Astrocyte of the hippocampus (primary cell): ENCODE measurements around the gene LIX1.

Source experiments
- DNase-seq: peaks from one replicate; pipeline ENCODE4 v3.0.0; 2011; ENCODE audit warnings: low read depth, low spot score

The LIX1 gene

GRCh38 chr5:97074859-97075489 lies 67.4 kb downstream of the LIX1 start:
- no peak for DNase-seq

GRCh38 chr5:97073420-97073819 lies 69.0 kb downstream of the LIX1 start:
- no peak for DNase-seq

GRCh38 chr5:97072696-97073095 lies 69.7 kb downstream of the LIX1 start:
- no peak for DNase-seq

DNA sequence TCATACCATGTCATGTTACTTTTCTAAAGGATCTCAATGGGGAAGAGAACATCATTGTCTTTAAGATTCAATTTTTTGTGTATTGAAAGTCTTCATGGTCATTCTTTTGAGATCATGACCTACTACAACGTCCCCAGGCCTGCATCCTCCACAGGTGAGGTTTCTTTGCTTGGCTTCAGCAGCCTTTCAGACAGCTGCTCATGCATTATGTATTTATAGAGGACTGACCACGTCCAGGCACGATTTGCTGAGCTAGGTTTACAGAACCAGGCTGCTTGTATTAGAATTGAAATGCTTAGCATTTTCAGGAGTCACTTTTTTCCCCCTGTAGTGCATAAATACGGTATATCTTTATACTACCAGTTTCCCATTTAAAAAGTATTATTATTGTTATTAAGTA lies 70.4 kb downstream of the LIX1 start:
- DNase-seq, result no peak

GRCh38 chr5:97071101-97071500 lies 71.3 kb downstream of the LIX1 start:
- DNase-seq, result peak; percentile 82

GRCh38 chr5:97070234-97070633 lies 72.2 kb downstream of the LIX1 start:
- DNase-seq, result no peak

GRCh38 chr5:97067296-97067850 lies 75.0 kb downstream of the LIX1 start:
- DNase-seq, result no peak

DNA sequence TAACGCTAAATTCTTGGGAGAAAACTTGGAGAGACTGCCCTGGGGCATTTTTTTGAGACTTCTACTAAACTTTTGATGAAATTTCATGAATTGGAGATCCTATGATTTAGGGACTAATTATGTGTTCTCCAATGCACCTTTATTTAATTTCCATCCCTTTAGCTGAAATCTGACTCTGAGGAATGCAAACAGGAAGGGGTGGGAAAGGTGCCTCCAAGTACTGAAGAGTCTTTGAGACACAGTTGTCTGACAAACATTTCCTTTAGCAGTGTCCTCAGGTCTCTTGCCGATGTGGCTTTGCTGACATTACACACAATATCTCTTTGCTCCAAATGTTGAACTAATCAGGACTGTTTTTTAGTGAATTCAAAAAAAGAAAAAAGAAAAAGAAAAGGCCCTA lies 76.9 kb downstream of the LIX1 start:
- DNase-seq, result no peak

DNA sequence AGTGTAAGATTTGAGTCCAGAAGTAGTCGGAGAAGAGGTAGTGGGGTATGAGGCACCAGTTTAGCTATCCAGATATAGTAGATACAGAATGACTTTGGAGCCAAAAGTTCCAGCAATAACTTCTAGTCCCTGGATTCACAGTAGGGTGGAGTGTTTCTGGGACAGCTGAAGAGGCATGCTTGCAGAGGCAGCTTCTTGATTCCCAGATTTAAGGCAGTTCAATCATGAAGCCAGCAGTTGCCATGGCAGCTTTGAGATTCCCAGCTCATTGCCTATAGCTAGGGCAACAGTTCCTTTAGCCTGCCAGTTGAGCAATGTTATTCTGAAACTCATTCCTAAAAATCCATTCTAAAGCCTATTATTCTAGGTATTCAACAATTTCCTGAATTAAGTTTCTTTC lies 79.2 kb downstream of the LIX1 start:
- no peak for DNase-seq

DNA sequence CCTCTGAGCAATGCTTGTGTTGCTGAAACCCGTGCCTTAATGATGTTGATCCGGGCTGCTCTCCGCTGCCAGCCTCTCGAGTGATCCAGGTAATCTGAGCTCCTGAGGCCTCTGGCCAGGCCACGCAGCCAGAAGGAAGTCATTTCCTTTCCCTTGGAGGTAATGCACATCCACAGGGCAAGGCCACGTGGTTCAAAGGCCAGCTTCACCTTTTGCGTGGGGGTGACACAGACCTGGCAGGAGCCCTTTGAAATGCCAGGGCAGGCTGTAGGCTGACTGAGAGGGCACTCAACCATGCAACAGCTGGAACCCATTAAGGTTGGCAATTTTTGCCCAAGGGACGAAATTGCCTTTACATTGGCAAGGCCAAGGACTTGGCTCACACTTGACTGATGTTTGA lies 80.4 kb downstream of the LIX1 start:
- no peak for DNase-seq

DNA sequence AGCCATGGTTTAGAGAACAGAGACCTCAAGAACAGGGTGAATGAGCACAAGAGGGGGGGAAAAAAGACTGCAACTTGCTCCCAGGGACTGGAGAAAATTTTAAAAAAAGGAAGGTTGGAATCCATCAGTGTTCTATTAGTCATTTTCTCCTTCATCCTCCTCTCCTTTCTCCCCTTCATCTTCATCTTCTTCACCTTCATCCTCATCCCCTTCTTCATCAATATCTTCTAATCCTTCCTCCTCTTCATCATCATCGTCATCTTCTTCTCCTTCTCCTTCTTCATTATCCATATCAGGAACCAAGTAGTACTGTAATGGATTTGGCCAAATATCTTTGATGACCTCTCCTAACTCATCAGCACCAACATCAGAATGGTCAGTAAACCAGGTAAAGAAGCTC lies 86.1 kb downstream of the LIX1 start:
- no peak for DNase-seq

DNA sequence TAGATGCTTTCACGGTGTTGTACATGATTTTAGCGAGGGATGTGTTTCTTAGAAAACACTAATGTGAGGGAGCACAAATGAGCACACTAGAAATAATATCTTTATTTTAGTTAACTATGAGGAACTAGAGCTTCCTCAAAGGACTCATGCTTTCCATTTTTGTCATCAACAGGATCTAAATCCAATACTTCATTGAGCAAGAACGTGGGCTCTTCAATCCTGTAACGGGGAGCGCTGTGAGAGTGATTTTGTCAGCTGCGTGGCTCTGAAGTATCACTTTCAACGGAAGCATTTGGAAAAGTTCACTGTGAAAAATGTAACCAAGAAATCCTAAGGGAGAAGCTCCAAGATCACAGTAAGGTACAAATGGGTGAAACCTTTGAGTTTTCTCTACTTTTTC lies 93.2 kb downstream of the LIX1 start:
- no peak for DNase-seq

DNA sequence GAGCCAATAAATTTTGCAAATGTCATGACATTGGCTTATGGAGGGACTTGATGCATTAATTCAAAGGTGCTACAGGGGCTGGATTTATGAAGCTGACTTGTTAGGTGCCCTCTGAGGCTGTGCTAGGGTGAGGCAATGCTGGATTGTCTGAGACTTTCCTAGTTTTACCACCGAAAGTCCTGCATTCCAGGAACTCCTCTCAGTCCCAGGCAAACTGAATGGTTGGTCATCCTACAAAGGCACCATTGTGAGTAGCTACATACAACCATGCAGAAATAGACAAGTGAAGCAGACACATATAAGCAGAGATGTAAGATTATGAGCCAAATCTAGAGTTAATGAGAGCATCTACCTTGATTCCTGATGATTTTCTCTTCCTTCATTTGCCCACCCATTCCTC lies 95.3 kb downstream of the LIX1 start:
- DNase-seq, result no peak

DNA sequence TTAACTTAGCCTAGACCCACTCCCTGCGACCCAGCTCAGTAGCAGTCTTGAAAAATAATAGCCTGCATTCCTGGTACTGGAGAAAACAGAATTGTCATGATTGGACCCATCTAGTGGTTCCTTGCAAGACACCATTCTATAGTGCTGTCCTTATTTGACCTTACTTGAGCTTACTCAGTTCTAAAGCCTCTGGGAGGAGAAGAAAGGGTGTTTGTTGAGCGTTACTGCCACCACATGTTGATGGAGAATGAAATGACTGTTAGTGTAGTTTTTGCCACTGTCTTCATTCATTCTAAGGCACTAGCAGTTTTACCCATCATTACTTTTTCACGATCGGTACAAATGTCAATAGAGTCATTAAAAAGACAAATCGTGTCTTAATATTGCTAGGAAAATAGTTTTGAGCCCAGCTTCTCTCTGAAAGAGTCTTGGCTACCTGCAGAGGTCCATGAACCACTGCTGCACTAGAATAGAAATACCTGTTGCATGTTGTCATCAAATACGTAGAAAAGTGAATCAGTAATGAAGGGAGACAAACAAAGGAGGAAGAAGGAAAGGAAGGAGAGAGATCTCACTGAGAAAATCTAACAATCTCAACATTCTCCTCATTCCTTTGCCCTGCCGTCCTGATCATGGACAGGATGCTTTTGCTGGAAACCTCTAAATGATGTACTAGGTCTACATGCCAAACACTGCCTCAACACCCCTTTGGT lies 96.0 kb downstream of the LIX1 start:
- DNase-seq, result peak; percentile 28

DNA sequence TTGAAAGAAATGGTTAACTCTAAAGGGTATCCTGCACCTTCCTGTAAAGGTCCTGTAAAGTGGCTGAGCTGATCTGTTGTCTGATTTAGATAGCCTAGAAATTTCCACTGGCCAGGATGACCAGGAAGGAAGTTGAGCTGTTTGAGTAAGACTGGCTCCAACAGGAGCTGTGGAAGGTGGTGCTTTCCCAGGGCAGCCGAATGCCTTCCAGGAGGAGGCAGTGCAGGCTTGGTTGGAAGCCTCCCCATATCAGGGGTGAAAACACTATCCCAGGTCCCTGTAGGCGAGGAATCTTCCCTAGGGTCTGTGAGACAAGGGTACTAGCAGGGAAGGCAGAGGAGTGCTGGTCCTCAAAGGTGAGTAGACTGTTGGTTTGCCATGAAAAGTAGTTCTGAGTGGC lies 98.4 kb downstream of the LIX1 start:
- DNase-seq, result peak; percentile 31

DNA sequence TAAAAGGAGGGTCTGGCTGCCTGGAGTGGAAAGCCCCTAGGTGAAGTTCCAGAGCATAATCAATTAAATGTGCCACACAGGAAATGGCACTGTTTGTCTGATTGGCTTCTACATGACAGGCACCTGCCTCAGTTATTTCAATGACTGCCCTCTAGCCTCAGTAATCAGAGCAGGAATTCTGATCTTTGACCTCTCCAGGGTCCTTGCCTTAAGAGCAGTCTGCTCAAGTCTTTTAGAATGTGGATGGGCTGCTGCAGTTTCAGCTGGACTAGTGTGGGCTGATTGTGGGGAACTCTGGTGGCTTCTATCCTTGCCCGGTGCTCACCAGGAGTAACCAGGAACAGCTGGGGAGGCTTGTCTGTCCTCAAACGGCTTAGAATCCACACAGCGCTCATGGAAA lies 98.9 kb downstream of the LIX1 start:
- no peak for DNase-seq

DNA sequence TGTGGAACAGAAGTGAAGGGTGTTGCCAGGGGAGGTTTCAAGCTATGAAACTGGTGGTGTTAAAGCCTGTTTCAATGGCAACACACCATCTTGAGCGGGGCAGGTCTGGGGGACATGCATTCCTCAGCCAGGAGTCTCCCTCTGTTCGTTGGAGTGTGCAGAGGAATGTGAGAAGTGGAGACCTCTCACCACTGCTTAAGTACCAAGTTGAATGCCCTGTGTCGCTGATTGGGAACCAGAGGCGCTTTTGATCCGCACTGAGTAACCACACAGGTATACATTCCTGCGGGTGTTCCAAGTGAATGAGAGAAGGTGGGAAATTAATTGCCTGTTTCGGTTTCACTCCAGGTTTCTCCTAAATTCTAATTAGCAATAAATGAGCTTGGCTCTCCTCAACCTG lies 99.4 kb downstream of the LIX1 start:
- DNase-seq, result peak; percentile 63
